ENCODE measurements around the gene MBP.

The MBP gene

DNA sequence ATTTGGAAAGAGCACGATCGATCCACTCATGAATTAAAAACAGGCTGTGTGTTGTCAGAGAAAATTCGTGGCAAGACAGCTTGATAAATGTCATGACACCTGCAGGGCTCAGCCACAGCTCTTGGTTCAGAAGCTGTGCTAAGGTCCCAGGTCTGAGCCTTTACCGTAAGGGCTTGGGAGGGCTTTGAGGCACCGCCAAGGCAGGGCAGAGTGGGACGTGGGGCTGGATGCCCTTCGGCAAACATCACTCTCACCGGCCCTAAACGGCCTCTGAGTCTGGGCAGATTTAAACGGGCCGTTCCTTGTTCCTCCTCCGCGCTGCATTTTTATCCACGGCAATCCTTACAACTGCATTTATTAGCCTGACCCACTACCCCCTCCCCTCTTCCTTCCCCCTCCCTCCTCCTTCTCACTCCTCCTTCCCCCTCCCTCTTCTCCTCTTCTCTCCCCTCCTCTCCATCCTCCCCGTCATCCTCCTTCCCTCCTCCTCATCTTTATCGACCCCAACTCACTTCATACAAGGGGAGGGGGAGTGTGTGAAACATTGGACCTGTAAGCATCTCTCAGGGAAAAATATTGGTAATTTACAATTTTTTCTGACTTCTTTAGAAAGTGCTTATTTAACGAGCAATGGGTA, 33.9 kb downstream of the MBP start:
- no peak for DNase-seq

DNA sequence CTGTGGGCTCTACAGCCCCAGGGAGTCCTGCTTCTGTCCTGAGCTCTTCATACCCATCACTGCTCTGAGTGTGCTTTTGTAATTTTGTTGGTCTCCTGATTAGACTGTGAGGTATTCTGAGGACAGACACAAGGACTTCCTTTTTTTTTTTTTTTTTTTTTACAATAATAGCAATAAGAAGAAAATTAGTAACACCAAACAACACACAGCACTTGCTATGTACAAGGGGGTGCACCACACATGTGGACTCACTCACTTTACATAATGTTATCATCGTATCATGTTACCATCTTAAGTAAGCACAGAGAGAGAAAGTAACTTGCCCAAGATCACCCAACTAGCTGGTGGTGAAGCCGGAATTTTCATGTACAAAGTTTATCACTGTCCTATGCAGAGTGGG, 34.6 kb downstream of the MBP start:
- DNase-seq: no peak

DNA sequence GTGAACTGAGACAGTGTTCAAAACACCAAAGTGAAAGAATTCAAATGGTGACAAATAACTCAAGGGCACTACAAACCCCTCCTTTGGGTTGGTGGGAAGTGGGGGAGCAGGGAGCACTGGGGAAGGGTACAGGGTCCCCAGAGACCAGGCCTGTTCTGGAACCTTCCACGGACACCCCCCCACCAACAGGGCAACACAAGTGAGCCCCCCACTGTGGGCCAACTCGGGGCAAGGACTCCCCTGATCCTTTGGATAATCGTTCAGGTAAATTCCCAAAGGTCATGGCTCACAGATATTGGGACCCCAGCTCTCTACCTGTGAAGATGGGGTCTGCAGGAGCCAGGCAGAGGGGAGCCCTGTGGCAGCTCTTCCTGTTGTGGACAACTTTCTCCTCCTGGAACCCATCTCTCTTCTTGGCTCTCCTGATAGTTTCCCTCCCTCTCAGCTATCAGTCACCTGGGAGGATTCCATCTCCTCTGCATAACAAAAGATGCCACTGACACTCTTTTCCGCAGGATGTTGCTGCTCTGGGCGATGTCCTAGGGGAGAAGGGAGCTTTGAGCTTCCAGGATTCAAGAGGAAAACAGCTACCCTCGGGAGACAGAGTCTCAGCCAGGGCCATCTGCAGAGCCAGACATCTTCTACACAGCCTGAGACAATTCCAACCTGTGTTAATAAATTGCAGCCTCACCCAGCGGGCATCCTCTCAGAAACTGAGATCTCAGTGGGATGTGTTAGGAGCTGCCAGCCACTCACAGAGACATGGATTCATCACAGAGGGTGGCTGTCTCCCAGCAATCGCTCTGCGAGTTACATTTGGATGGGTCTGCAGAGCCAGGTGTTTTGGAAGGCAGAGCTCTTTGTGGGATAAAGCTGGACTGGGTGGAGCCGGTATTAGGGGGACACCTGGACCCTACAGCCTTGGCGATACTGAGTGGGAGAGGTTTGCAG, 35.4 kb downstream of the MBP start:
- DNase-seq: no peak

- no peak for DNase-seq
These were observed 36.9 kb downstream of the MBP start for GRCh38 chr18:77095391-77096371.

DNA sequence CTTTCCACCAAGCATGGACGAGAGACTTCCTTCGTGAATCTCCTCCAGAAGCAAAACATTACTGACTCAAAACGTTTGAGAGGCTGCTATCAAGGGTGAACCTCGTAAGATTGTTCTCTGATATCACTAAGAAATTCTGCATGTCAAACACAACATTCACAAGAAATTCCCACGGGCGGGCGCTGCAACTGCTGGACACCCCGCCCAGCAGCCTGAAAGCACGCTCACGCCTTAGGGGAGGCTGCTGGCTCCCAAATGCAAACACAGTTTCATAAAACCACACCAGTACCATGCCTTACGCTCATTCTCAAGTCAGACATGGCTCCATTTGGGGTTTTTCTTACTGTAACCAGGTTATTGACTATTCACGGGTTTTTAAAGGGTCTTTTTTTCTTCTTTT, 39.0 kb downstream of the MBP start:
- DNase-seq: no peak

DNA sequence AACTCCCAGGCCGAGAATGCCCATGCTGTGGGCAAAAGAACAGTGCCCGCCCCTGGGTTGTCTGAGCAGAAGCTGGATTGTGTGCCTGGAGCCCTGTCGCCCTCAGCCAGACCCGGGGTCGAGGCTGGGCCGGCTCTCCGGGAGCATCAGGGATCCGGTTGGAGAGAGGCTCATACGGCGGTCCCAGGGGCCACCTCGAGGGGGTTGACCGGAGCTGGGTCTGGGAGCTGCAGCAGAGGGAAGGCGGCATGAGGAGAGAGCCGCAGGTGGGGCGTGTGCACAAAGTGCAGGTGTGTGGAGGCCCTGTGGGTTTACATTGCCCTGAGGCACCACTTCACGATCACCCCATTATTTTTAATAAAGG, 39.5 kb downstream of the MBP start:
- no peak for DNase-seq

DNA sequence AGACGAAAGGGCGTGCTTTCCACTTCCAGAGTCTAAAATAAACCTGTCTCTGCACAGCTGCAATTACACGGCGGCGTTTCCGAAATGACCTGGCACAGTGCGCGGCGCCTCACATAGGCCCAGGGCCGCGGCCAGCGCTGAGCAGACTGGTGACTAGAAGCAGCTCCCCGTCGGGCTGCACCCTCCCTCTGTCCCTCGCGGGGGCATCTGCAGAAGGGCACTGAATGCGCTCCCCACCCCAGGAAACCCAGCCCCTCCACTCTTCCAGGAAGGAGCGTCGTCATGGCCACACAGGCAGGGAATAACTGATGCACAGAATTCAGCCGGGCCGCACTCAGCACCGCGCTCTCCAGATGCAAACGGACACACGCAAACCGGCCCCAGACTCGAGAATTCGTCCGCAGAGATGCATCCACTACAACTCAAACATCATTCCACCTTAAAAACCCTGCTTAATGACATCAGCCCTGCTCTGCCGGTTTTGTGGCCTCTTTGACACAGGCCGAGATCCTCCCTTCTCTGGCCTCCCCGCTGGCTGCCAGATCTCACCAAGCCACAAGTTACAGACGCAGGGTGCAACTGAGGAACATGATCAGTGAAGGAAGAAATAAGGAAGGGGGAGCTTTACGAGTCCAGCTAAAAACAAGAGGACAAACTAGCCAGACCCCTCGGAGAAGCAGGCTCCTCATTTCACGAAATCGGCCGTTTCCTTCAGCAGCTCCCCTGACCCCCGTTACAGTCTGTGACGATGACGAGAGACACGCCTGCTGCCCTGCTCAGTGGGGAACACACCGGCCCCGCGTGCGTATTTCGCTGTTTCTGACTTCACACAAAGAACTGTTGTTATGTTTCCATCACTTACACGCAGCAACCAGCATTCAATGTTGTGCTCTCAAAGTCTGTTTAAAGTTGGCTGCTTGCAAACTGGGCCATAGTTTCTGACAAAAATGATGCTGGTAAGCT, 40.2 kb downstream of the MBP start:
- no peak for DNase-seq

GRCh38 chr18:77091366-77091765, 41.2 kb downstream of the MBP start:
- no peak for DNase-seq

GRCh38 chr18:77090546-77091174, 41.9 kb downstream of the MBP start:
- DNase-seq: no peak

DNA sequence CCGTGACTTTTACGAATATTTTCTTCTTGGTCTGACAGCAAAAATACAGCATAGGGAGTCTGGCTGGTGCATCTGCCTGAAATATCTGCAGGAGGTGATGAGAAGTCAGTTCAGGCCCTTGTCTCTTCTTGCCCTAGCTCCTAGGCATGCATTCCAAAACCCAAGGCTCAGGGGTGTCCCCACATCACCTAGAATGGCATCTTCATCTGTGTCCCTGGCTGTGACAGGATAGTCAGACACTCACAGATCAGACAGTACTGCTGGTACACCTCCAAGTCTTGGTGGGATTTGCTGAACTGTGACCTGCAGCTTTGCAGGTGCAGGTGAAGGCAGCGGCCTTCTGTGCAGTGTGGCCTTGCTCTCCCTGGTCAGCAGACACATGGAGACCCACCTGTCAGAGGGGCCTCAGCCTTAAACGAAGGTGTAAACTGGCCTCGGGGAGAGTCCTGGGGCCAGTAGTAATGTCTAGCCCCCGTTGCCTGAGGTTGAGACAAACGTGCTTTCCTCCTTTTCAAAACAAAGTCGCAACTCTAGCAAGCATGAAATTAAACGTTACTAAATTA, 42.8 kb downstream of the MBP start:
- DNase-seq: no peak

- DNase-seq: no peak
These were observed 43.4 kb downstream of the MBP start for GRCh38 chr18:77088963-77089722.

GRCh38 chr18:77087393-77088141, 45.0 kb downstream of the MBP start:
- peak; percentile 67 for DNase-seq

DNA sequence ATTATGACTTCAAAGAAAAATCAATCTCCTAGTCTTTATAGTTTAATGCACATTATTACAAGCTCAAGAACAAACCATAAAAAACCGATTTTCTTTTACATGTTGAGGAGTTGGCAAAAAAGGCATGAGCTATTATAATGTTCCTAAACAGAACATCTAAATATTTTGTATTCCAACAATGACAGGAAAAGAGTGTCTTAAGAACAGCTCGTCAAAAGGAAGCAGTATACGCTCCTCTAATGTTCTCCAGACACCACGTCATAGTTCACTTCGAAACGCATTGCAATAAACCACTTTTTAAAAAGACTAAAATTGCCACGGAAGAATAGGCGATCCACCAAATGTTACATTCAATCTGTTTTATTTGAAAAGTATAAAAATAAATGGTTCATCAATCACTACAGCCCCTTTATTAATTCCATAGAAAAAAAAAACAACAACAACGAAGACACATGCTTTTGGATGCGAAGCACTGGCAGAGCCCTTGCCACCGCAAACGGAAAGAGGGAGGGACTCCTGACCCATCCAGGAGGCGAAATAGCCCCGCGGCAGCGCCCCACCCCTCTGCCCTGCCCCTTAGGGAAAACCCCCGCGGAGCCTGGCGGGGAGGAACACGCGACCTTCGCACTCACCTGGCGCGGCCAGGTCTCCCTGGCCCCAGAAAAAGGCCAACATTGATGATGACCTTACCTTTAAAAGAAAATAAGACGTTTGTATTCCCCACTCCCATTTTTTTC, 45.8 kb downstream of the MBP start:
- DNase-seq: no peak

DNA sequence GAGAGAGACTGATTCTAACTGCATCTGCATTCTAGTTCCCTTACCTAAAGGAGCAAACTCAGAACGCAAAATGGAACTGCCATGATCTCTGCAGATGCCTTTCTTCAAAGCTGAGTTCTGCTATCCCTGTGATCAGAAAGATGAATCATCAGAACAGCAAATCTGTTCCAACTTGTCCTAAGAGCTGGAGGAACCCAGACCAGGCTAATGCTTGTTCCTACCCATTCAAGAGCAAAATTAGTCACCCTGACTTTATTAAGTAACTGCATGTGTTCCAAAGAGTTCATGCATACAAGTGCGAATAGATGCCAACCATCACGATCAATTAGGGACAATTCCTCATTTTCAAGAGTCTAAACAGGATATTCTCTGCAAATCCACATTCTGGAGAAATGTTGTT, 46.5 kb downstream of the MBP start:
- DNase-seq: no peak

GRCh38 chr18:77084688-77085035, 47.9 kb downstream of the MBP start:
- DNase-seq: no peak

GRCh38 chr18:77082316-77082955, 50.1 kb downstream of the MBP start:
- no peak for DNase-seq

DNA sequence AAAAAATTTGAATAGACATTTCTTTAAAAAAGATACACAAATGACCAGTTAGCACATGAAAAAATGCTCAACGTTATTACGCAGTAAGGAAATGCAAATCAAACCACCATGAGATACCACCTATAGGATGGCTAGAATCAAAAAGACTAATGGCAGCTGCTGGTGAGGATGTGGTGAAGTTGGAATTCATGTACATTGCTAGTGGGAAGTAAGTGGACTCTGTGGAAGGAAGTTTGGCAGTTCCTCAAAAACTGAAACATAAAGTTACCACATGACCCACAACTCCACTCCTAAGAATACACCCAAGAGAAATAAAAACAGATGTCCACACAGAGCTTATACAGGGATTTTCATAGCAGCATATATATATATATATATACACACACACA, 51.2 kb downstream of the MBP start:
- DNase-seq: no peak

GRCh38 chr18:77079954-77080682, 52.5 kb downstream of the MBP start:
- no peak for DNase-seq

Data from femur (tissue), 1 donor.